ENCODE results near the gene TBK1. TPM values are rescaled to one million over a fixed set of nuclear protein-coding genes. Genes with fewer than 3 reads are reported as not detected.

Gene TBK1
- total and polyA plus RNA-seq, 2 of the 13 experiments (the other 11 are each of a cell fraction or from before 2014, with no cell fraction given) = 10.3 to 25.2 TPM

GRCh38 chr12:64403707-64404469 lies 48.0 kb upstream of the TBK1 start, which contains the start of gene XPOT:
Gene XPOT (plus strand): TSS chr12:64404392. CDS start chr12:64410036, 5,644 bp downstream.
- Histone ChIP-seq H4K20me1 (ENCODE audit: insufficient read depth, low read length) (peaks cover 6% of the 10 kb centered on the region), H3K27ac (ENCODE audit: extremely low read length, insufficient read depth, low read length) (peak within 1 kb of the TSS; percentile 100), H3K27me3 (ENCODE audit: control insufficient read depth in 1 of 2, insufficient read depth in 2 of 2, low read length in 2 of 2) (no peaks in the 10 kb centered on the region; a peak in 1 of 5 replicates), H3K9ac (ENCODE audit: insufficient read depth, low read depth, low read length) (peak within 1 kb of the TSS; percentile 100), H3K79me2 (ENCODE audit: insufficient read depth, low read length) (peaks cover 35% of the 10 kb centered on the region), H3K9me3 (ENCODE audit: low read length) (no peaks in the 10 kb centered on the region), H3K4me1 (ENCODE audit: insufficient read depth, low read length) (peaks cover 47% of the 10 kb centered on the region), H3K4me2 (ENCODE audit: low read depth, low read length) (peak within 1 kb of the TSS; percentile 80), H3K36me3 (replicated peaks in 1 of 2; ENCODE audit: control insufficient read depth in 1 of 2, insufficient read depth in 2 of 2, low read length in 2 of 2) (no peaks in the 10 kb centered on the region), H2AFZ (ENCODE audit: low read length) (no peak within 1 kb of the TSS), H3K4me3 (replicated peaks in 1 of 3; ENCODE audit: insufficient read depth in 1 of 3, low read depth in 2 of 3, low read length in 3 of 3) (peak within 1 kb of the TSS; percentile 78 to 95 (median 85))
- in situ Hi-C loops (cut with HindIII; ENCODE audit: extremely low pct_ligation_motif_present, low pct_unique_long_range_greater_than_20kb) = no loop called here
- POLR2A ChIA-PET = interaction anchor here (0.5 to 1.9 kb wide), 8 partner anchors 9 to 560 kb away, joined by 3 to 9 read pairs (median 3); partner anchors contain the start of gene KICS2
- BruUV-seq (replicated peaks) = TSS peak; percentile 90
- CTCF ChIA-PET (ENCODE audit: low intra/inter-chr PET ratio, low total read pairs) = no interaction called here
- FAIRE-seq (no peak), DNase-seq (ENCODE audit: low spot score) (peak; percentile 92), ATAC-seq (peak; percentile 94)
- WGBS (ENCODE audit: low lambda C conversion rate) = 28% methylated on average over 28 of the region's 60 CpGs
- intact Hi-C loops (cut with micrococcal nuclease; ENCODE audit: unreplicated experiment) = loop anchor here (2.0 to 10.0 kb wide), 3 partner anchors 181 to 761 kb away; partner anchors contain the start of genes KICS2 and LEMD3
- TF ChIP-seq SYNCRIP (IDR thresholded peaks at IDR 0.05; ENCODE audit: insufficient read depth, low read depth, low read length) (no peak), TIGD3 (CRISPR knock-in tag; IDR thresholded peaks at IDR 0.05; ENCODE audit: borderline replicate concordance) (no peak), PRMT3 (CRISPR knock-in tag; IDR thresholded peaks at IDR 0.05; ENCODE audit: borderline replicate concordance, low read depth) (0 out of 2 replicates have a peak, but pooled peaks have one; percentile 7), ZBTB7A (CRISPR knock-in tag; IDR thresholded peaks at IDR 0.05) (no peak), NFE2L2 (IDR thresholded peaks at IDR 0.05; ENCODE audit: low read length) (no peak), ZNF547 (CRISPR knock-in tag; IDR thresholded peaks at IDR 0.05) (0 out of 2 replicates have a peak, but pooled peaks have one; percentile 13), HNRNPLL (IDR thresholded peaks at IDR 0.05; ENCODE audit: low read depth, low read length, poor library complexity, severe bottlenecking) (no peak), ZNF10 (CRISPR knock-in tag; IDR thresholded peaks at IDR 0.05; ENCODE audit: borderline replicate concordance, low read depth) (no peak), CSRNP2 (CRISPR knock-in tag; conservative IDR thresholded peaks at IDR 0.05; ENCODE audit: low read depth) (no peak), HMGXB4 (CRISPR knock-in tag; IDR thresholded peaks at IDR 0.05; ENCODE audit: borderline replicate concordance in 1 of 2, low read depth in 1 of 2) (no peak), MEIS1 (CRISPR knock-in tag; IDR thresholded peaks at IDR 0.05; ENCODE audit: borderline replicate concordance) (no peak), NCOR1 (IDR thresholded peaks at IDR 0.05; ENCODE audit: borderline replicate concordance, low read length) (no peak), ETS1 (CRISPR knock-in tag; IDR thresholded peaks at IDR 0.05) (no peak), ZNF564 (CRISPR knock-in tag; IDR thresholded peaks at IDR 0.05) (no peak)
